Calu3 (cell line): Measurements from ENCODE around the gene TRNP1. TPM values are rescaled to one million over a fixed set of nuclear protein-coding genes. Genes with fewer than 3 reads are reported as not detected.

Experiments
- BruUV-seq: library from RNA; stranded (reverse); fragments of 400-500 nt; replicated peaks from 2 replicates; lab custom pipeline; 2021; lab: Mats Ljungman, UMichigan
- CTCF ChIA-PET: fragments of 300-600 bp; sonication (Branson Sonifier 250); formaldehyde crosslinking; loops from one replicate; lab custom pipeline; 2022; ENCODE audit warnings: antibody characterized with exemption; lab: Charles Lee
- DNase-seq: peaks from one replicate; pipeline ENCODE4 v3.0.0; 2022
- H3K27ac Mint-ChIP-seq: one replicate; pipeline ENCODE4 v1.8.0; 2022; ENCODE audit warnings: mixed read lengths; ENCODE audit not compliant: unreplicated experiment
- H3K27me3 Mint-ChIP-seq: one replicate; pipeline ENCODE4 v1.8.0; 2022; ENCODE audit warnings: mixed read lengths; ENCODE audit not compliant: unreplicated experiment
- H3K36me3 Mint-ChIP-seq: one replicate; pipeline ENCODE4 v1.8.0; 2022; ENCODE audit warnings: mild to moderate bottlenecking, moderate library complexity, mixed read lengths; ENCODE audit not compliant: insufficient read depth, unreplicated experiment
- H3K4me1 Mint-ChIP-seq: one replicate; pipeline ENCODE4 v1.8.0; 2022; ENCODE audit warnings: mild to moderate bottlenecking, low read depth, mixed read lengths; ENCODE audit not compliant: unreplicated experiment
- H3K4me3 Mint-ChIP-seq: one replicate; pipeline ENCODE4 v1.8.0; 2022; ENCODE audit warnings: mild to moderate bottlenecking, low read depth, moderate library complexity, mixed read lengths; ENCODE audit not compliant: unreplicated experiment
- H3K9me3 Mint-ChIP-seq: one replicate; pipeline ENCODE4 v1.8.0; 2022; ENCODE audit warnings: low read depth, mixed read lengths; ENCODE audit not compliant: unreplicated experiment
- intact Hi-C: fragments of 100-400 bp; cut with micrococcal nuclease; formaldehyde crosslinking; loops from one replicate; pipeline ENCODE4 v1.10.0; 2022; ENCODE audit not compliant: unreplicated experiment
- total RNA-seq: library from RNA; stranded (reverse); gene quantifications from 2 replicates; pipeline ENCODE4 v1.2.3, GENCODE V29; 2022
- TF ChIP-seq, protein P1 (sequence below): fragments of 200-600 bp; IDR thresholded peaks from one replicate; pipeline ENCODE4 v1.8.0; 2022; ENCODE audit warnings: antibody characterized with exemption; ENCODE audit not compliant: unreplicated experiment

Gene TRNP1
- total RNA-seq, 1 experiment from 2014 or later, result 195 TPM

DNA sequence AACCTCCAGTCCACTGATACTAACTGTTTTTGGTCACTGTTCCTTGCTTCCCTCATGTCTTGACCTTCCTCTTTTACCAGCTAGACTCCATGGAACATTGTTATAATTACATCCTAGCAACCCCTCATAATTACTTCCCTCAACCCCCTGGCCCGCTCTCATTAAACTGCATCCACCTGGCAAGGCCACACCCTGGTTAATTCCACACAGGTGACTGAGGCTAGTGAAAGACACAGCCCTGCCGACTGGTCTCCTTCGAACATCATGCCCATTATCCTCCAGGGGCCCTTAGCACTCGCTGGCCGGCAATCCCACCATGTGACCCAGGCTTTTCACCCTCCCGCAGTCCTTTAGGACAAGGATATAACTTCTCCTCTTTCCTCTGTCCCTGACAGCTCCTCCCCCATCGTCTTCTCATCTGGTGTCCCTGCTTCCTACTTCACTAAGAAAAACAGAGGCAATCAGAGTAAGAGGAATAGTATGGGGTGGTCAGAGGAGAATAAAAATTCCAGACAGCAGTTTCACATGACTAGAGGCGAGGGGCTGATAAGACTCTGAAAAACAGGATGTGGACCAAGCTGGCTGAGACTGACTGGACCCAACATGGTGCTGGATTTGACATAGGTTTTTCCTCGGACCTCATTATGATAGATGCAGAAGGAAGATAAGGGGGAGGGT, 28.0 kb downstream of the TRNP1 start:
- Mint-ChIP-seq H3K27ac (no peak overlapping the region), H3K36me3 (no peaks in the 10 kb centered on the region), H3K4me3 (no peak overlapping the region), H3K9me3 (no peaks in the 10 kb centered on the region), H3K4me1 (peaks cover 7% of the 10 kb centered on the region), H3K27me3 (no peaks in the 10 kb centered on the region)
- no peak for DNase-seq
- CTCF ChIA-PET, result interaction anchor here (0.5 kb wide), 1 partner anchor 14 kb away, joined by 4 read pairs; no protein-coding TSS in a partner anchor
- no TSS peak for BruUV-seq
- TF ChIP-seq, protein P1, sequence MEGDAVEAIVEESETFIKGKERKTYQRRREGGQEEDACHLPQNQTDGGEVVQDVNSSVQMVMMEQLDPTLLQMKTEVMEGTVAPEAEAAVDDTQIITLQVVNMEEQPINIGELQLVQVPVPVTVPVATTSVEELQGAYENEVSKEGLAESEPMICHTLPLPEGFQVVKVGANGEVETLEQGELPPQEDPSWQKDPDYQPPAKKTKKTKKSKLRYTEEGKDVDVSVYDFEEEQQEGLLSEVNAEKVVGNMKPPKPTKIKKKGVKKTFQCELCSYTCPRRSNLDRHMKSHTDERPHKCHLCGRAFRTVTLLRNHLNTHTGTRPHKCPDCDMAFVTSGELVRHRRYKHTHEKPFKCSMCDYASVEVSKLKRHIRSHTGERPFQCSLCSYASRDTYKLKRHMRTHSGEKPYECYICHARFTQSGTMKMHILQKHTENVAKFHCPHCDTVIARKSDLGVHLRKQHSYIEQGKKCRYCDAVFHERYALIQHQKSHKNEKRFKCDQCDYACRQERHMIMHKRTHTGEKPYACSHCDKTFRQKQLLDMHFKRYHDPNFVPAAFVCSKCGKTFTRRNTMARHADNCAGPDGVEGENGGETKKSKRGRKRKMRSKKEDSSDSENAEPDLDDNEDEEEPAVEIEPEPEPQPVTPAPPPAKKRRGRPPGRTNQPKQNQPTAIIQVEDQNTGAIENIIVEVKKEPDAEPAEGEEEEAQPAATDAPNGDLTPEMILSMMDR, result no peak
- intact Hi-C loops, result no loop called here

DNA sequence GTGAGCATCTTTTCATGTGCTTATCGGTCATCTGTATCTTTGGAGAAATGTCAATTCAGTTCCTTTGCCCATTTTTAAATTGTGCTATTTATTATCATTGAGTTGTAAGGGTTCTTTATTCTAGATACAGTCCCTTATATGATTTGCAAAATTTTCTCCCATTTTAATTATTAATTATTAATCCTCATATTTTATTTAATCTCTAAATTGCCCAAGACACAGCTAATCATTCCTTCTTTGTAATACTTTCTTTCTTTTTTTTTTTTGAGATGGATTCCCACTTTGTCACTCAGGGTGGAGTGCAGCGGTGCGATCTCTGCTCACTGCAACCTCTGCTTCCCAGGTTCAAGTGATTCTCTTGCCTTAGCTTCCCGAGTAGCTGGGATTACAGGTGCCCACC, 32.2 kb downstream of the TRNP1 start:
- peaks cover 7% of the 10 kb centered on the region for H3K4me1 Mint-ChIP-seq
- CTCF ChIA-PET, result no interaction called here
- no peak overlapping the region for H3K27ac Mint-ChIP-seq
- no TSS peak for BruUV-seq
- no peak overlapping the region for H3K4me3 Mint-ChIP-seq
- no peaks in the 10 kb centered on the region for H3K9me3 Mint-ChIP-seq
- DNase-seq, result no peak
- TF ChIP-seq, protein P1, result no peak
- H3K36me3 Mint-ChIP-seq, result no peaks in the 10 kb centered on the region
- no peaks in the 10 kb centered on the region for H3K27me3 Mint-ChIP-seq
- intact Hi-C loops, result no loop called here

DNA sequence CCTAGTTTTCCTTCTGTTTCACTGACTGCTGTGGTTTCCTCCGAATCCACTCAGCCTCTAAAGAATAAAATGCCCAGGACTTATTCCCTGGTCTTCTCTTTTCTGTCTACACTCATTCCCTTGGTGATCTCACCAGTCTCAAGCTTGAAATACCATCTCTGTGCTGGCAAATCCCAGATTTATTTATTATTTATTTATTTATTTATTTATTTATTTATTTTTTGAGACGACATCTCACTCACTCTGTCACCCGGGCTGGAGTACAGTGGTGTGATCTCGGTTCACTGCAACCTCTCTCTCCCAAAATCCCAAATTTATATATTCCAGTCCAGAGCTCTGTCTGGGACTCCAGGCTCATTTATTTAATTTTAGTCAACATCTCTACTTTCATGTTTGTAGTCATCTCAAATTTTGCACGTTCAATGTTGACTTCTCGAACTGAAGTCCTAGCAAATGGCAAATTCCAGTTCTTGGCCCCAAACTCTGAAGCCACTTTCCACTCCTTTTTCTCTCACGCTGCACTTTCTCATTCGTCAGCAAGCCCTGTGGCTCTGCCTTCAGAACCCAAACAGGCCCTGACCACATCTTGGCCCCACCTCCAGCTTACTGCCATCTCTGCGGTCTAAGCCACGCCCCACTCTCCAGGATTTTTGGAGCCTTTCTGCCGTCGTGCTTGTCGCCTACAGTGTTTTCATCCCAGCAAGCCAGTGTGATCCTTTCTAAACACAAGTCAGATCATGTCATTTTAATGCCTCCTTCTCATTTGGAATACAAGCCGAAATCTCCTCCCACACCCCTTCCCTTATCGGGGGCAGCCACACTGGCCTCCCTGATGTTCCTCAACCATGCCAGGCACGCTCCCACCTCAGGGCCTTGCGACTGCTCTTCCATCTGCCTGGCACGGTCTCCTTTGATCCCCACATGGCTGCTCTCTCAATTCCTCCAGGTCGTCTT, 33.4 kb downstream of the TRNP1 start:
- Mint-ChIP-seq H3K27me3 (no peaks in the 10 kb centered on the region), H3K9me3 (no peaks in the 10 kb centered on the region), H3K4me1 (no peaks in the 10 kb centered on the region), H3K27ac (no peak overlapping the region), H3K4me3 (no peak overlapping the region), H3K36me3 (no peaks in the 10 kb centered on the region)
- BruUV-seq, result no TSS peak
- intact Hi-C loops, result no loop called here
- TF ChIP-seq, protein P1, result no peak
- CTCF ChIA-PET, result no interaction called here
- DNase-seq, result no peak

DNA sequence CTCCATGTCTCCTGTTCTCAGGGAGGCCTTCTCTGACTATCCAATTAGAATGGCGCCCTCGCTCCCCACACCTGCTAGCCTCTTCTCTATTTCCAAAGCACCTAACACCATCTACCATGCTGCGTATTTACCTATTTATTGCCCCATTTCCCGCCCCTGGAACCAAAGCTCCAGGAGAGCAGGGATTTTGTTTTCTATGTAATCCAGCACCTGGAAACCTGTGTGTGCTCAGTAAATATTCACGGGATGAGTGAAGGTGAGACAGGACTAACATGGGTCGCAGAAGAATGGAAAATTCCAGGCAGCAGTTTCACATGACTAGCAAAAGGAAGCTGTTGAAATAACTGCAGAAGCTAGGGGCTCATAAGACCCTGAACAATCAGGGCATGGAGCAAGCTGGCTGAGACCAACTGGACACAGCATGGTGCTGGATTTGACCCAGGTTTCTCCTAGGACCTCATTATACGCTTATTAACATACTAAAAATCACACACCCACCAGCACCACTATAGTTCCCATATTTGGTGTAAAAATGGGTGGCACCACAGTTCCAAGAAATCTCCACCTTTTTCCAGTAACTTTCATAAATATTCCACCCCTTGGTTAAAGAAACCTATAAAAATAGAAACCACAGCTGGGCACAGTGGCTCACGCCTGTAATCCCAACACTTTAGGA, 34.2 kb downstream of the TRNP1 start:
- CTCF ChIA-PET, result no interaction called here
- DNase-seq, result no peak
- TF ChIP-seq, protein P1, result no peak
- intact Hi-C loops, result no loop called here
- Mint-ChIP-seq H3K27ac (no peak overlapping the region), H3K9me3 (no peaks in the 10 kb centered on the region), H3K4me1 (no peaks in the 10 kb centered on the region), H3K4me3 (no peak overlapping the region), H3K27me3 (no peaks in the 10 kb centered on the region), H3K36me3 (no peaks in the 10 kb centered on the region)
- no TSS peak for BruUV-seq
